IPS-18c (cell line): ENCODE measurements around the gene SKAP1.

Experiments
- H3K4me3 ChIP-seq: 2 replicates; pipeline ENCODE4 v1.7.0; 2013; ENCODE audit warnings: low read depth, mild to moderate bottlenecking, low read length, moderate library complexity; ENCODE audit not compliant: insufficient read depth
- H3K9me3 ChIP-seq: one replicate; pipeline ENCODE4 v1.6.1; 2013; ENCODE audit warnings: mild to moderate bottlenecking, low read length, moderate library complexity; ENCODE audit not compliant: control insufficient read depth, insufficient read depth

SKAP1 gene

DNA sequence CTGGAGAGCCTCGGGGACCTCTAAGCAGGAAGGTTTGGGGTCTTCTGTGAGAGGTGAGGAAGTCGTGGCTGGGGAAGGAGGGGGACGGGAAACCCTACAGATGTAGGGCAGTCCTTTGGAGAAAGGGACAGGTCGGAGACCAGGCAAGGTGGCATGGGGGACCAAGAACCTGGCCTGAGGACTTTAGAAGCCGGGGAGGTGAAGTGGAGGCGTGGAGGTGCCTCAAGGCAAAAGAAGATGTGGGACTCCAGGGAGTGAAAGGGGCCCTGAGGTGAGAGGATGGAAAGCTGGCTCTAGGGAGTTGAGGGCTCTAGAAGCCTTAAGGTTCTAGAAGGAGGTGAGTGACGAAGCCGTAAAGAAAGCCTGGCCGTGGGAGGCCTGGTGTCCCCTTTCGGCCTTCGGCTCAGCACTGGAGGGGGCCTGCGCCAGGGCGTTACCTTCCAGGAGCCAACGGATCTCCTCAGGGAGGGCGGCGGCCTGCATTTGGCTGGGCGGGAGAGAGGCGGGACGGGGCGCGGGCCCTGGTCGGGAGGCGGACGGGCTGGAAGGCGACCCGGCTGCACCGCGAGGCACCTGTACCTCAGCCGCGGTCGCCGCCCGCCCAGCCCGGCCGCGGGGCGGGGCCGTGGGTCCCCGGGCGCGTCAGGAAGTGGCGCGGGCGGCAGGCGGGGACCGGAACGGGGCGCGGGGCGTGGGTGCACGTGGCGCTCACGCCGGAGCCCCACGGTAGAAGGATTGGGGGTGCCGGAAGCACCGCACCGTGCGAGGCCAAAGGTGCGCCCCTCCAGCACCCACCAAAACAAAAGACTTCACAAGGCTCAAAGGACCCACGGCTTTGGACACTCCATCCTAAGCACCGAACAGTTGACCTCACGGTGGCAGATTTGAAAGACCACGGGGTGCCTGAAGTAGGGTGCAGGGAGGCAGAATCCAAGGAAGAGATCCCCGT lies at the start of gene SKAP1:
TSS of gene SKAP1 (minus strand) at position 577 of the 949 bp plus-strand sequence.
- peak within 1 kb of the TSS; percentile 34 for H3K4me3 ChIP-seq

GRCh38 chr17:48479014-48479402 lies 49.0 kb upstream of the SKAP1 start:
- H3K9me3 ChIP-seq: no peaks in the 10 kb centered on the region
- no peak overlapping the region for H3K4me3 ChIP-seq

More for the DNA sequence above, at the start of gene SKAP1:
- no peaks in the 10 kb centered on the region for H3K9me3 ChIP-seq

- Histone ChIP-seq H3K4me3 (no peak overlapping the region), H3K9me3 (no peaks in the 10 kb centered on the region)
Observed at GRCh38 chr17:48478224-48479013, 48.4 kb upstream of the SKAP1 start.

DNA sequence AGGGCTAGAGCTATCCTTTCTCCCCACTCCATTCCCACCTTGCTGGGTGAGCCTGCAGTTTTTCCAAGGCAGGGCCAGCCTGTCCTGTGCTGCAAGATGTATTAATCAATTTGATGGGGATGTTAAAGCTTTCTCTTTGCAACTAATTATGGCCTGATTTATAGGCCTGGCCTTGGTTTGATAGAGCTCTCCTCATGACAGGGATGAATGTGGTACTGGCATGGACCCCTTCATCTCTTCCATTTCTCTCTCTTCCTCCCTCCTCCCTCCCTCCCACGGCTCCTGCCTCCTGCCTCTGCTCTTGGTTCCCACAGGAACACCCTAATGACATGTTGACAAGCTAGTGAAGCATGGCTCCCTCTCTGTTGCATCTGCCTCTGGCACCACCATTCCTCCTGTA lies 47.2 kb upstream of the SKAP1 start:
- Histone ChIP-seq H3K4me3 (no peak overlapping the region), H3K9me3 (no peaks in the 10 kb centered on the region)

GRCh38 chr17:48472411-48473281 lies 42.6 kb upstream of the SKAP1 start:
- no peak overlapping the region; the same call in 1 of the 2 replicates for H3K4me3 ChIP-seq
- no peaks in the 10 kb centered on the region for H3K9me3 ChIP-seq

DNA sequence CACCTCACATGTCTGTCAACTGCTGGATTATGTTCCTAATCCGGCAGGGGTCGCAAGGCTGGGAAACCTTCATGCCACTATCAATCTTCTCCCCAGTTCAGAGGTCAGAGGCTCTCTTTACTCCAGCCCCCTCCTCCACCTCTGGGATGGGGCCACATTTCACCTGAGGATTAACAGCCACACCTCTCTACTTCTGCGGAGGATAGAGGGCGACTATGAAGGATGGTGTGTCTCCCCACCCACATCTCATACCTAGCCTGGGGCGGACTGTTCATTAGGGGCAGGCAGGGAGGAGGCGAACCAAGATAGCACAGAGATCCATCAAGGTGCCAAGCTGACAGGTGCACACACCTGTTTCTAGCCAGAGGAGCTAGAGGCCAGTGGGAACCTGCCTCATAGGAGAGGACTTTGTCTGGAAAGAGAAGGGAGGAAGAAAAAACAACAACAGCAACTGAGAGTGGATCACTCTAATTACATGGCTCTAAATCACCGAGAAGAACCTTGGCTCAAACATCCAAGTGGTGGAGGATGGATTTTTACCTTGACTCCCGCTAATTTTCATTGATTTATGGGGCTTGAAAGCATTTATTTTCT lies 41.9 kb upstream of the SKAP1 start:
- Histone ChIP-seq H3K4me3 (no peak overlapping the region), H3K9me3 (no peaks in the 10 kb centered on the region)

DNA sequence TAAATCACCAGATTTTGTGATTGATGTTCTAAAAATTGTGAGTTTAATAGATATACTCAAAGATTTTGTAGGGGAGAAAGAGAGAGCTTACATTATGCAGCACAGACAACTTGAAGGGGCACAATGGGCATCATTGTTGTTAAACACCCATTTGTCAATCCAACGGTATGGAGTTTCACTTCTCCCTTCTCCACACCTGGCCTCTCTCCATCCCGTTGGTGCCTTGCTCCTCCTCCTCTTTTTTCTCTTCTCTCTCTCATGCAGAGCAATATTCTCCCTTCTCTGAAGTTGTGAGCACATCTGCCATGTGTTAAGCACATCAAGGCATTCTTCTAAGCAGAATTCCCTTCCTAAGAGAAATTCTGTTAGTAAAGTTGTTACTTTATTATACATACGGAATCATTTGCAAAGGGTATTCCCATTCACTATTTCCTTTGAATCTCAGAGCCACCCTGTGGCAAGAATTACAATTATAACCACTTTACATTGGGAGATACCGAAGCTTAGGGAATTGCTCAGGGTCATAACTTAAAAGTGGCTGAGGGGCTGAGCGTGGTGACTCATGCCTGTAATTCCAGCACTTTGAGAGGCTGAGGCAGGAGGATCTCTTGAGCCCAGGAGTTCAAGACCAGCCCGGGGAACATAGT lies 40.5 kb upstream of the SKAP1 start:
- no peaks in the 10 kb centered on the region for H3K9me3 ChIP-seq

DNA sequence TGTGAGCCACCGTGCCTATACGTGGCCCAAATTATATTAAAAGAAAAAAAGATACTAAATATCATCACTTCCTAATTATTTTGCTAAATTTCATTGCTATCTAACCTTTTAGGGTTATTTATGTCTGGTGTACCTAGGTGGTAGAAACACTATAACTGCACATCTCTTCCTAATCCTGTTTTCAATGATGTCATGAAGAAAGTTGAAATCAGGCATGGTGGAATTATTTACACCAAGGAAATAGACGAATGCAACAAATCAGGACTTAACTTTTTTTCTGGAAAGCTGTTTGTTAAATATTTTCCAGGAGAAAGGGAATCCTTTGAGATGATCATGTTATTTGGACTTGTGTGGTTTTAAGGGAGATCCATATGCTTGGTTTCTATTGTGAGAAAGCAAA lies 39.2 kb upstream of the SKAP1 start:
- Histone ChIP-seq H3K4me3 (no peak overlapping the region), H3K9me3 (no peaks in the 10 kb centered on the region)

More for the DNA sequence above, 40.5 kb upstream of the SKAP1 start:
- no peak overlapping the region for H3K4me3 ChIP-seq

GRCh38 chr17:48468299-48468698 lies 38.3 kb upstream of the SKAP1 start:
- Histone ChIP-seq H3K9me3 (no peaks in the 10 kb centered on the region), H3K4me3 (no peak overlapping the region)

DNA sequence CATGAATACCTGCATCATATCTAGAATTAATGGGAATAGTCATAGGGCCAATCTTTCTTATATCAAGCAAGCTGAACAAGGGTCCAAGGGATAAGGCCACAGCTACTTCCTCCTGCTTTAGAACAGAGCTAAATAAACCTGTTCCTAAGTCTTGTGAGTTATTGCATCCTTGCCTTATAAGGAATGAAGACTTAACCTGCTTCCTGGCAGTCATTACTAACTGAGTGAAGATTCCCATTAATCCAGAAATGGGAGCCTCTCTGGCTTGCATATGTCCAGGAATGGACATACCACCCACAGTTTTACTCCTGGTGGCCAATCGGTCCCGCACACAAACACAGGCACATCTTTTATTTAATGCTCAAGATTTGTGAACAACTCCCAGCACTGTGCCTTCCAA lies 35.9 kb upstream of the SKAP1 start:
- H3K4me3 ChIP-seq: no peak overlapping the region
- H3K9me3 ChIP-seq: no peaks in the 10 kb centered on the region

- no peaks in the 10 kb centered on the region for H3K9me3 ChIP-seq
- H3K4me3 ChIP-seq: no peak overlapping the region
Observed at GRCh38 chr17:48463526-48463925, 33.5 kb upstream of the SKAP1 start.

GRCh38 chr17:48462946-48463345 lies 32.9 kb upstream of the SKAP1 start:
- Histone ChIP-seq H3K9me3 (no peaks in the 10 kb centered on the region), H3K4me3 (no peak overlapping the region)

DNA sequence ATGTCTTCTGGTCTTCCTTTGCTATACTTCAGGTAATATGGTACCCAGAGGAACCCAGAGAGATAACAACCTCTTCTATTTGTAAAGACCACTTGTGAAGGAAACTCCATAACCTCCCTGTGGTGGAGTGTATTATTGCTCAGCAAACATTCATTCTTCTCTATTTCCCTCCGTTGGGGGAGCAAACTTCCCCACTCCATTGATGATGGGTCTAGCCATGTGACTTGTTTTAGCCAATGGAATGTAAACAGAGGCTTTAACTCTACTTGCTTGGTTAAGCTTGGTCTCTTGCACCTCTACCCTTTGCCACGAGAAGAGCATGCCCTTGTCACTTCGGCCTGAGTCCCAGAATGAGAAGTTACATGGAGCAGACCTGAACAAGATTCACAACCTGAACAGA lies 30.0 kb upstream of the SKAP1 start:
- Histone ChIP-seq H3K4me3 (no peak overlapping the region), H3K9me3 (no peaks in the 10 kb centered on the region)

DNA sequence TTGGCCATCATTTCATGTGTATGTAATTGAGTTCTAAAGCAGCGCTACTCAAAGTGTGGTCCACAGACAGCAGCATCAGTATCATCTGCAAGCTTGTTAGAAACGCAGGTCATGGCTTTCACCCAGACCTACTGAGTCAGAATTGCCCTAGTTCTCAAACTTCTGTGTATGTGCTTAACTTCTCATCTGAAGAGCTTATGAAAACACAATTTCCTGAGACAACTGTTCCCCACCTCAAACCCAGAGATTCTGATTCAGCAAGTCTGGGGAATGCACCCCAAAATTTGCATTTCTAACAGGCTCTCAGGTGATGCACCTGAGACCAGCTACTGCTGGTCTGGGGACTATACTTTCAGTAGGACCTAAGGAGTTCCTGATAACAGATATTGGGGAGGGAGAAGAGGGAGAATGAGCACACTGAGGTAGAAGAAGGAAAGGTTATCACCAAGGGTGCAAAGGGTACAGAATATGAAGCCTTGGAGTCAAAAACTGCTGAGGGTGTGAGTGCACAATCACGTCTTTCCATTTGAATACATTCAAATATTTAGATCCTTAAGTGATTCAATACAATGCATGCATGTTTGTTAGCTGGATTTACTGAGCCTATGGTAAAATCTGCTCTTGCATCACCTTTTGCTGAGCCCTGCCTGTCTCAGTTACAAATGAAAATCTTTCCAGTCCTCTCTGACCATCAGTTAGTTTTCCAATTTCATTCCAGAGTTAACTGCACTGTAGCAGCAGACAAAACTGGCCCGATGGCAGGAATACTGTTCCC lies 29.2 kb upstream of the SKAP1 start:
- Histone ChIP-seq H3K9me3 (no peaks in the 10 kb centered on the region), H3K4me3 (no peak overlapping the region)

DNA sequence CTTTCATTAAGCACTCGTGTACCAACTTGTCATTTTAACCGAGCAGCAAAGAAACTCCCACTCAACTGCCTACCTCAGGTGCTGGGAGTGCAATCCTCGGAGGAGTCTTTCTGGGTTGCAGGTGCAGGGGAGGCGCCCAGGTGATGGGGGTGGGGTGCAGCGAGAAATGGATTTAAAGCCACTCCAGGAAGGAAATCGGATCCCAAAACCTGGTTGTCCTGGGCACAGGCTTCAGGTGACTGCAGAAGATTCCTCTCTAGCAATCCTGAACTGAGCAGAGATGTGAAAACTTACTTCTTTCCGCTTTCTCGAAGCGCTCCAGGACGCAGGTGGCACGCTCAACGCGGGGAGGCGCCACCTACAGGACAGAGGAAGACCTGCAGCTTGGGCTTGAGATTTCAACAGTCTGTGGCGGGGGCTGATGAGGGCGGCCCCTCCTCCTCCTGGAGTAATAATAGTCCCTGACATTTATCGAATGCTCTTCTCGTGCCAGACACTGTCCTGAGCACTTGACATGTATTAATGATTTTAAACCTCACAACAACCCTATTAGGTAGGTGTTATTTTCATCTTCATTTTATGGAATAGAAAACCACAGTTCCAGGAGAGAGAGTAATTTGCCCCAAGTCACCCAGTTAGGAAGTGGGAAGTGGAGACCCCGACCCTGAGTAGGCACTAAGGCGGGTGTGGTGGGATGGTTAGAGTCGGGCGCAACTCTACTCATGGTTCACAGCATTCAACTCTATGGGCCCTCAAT lies 27.2 kb upstream of the SKAP1 start:
- peak overlapping the region; percentile 49 for H3K4me3 ChIP-seq

More for the DNA sequence above, 27.2 kb upstream of the SKAP1 start:
- H3K9me3 ChIP-seq: no peaks in the 10 kb centered on the region
